TTC549 (cell line): ENCODE data around the gene KPNA3.
A peak's percentile ranks its signal among the peaks of the same experiment; 100 is the strongest.

Experiments
- FAIRE-seq: peaks from 2 replicates; lab custom pipeline; 2012; peaks lifted over from hg19 to GRCh38; lab: Jason Lieb, UNC

Gene KPNA3

GRCh38 chr13:49749848-49750247 lies 42.6 kb downstream of the KPNA3 start:
- FAIRE-seq, result no peak

GRCh38 chr13:49746111-49746510 lies 46.4 kb downstream of the KPNA3 start:
- no peak for FAIRE-seq

- FAIRE-seq, result no peak
These were observed 51.6 kb downstream of the KPNA3 start for GRCh38 chr13:49740870-49741269.

- no peak for FAIRE-seq
These were observed 52.8 kb downstream of the KPNA3 start for GRCh38 chr13:49739498-49740187.

- no peak for FAIRE-seq
These were observed 59.1 kb downstream of the KPNA3 start for GRCh38 chr13:49733181-49733951.

GRCh38 chr13:49731766-49732165 lies 60.7 kb downstream of the KPNA3 start:
- no peak for FAIRE-seq

- FAIRE-seq, result no peak
These were observed 75.9 kb downstream of the KPNA3 start for GRCh38 chr13:49716615-49717014.

- peak; percentile 69 for FAIRE-seq
These were observed 77.7 kb downstream of the KPNA3 start for GRCh38 chr13:49714757-49715156.

- FAIRE-seq, result no peak
These were observed 81.1 kb downstream of the KPNA3 start for GRCh38 chr13:49711218-49711863.

- FAIRE-seq, result peak; percentile 56
These were observed 88.2 kb downstream of the KPNA3 start for GRCh38 chr13:49704264-49704663.

GRCh38 chr13:49701491-49701890 lies 91.0 kb downstream of the KPNA3 start:
- FAIRE-seq, result no peak

- no peak for FAIRE-seq
These were observed 95.0 kb downstream of the KPNA3 start for GRCh38 chr13:49697468-49697867.

GRCh38 chr13:49694446-49694845 lies 98.0 kb downstream of the KPNA3 start:
- FAIRE-seq, result no peak

- FAIRE-seq, result no peak
These were observed 98.6 kb downstream of the KPNA3 start for GRCh38 chr13:49693877-49694276.

GRCh38 chr13:49693191-49693733 lies 99.2 kb downstream of the KPNA3 start:
- no peak for FAIRE-seq

- FAIRE-seq, result no peak
These were observed 101.3 kb downstream of the KPNA3 start, which contains the start of gene EBPL for GRCh38 chr13:49690995-49691784. TSS of gene EBPL (minus strand) at chr13:49691486. CDS start at chr13:49691424, 62 bp downstream.

GRCh38 chr13:49690133-49690994 lies 102.1 kb downstream of the KPNA3 start:
- no peak for FAIRE-seq

- FAIRE-seq, result no peak
These were observed 109.0 kb downstream of the KPNA3 start for GRCh38 chr13:49683489-49683888.

GRCh38 chr13:49681842-49682435 lies 110.5 kb downstream of the KPNA3 start:
- FAIRE-seq, result no peak

GRCh38 chr13:49679246-49679645 lies 113.2 kb downstream of the KPNA3 start:
- FAIRE-seq, result no peak
